ENCODE results near the gene ATG7. TPM values are rescaled to one million over a fixed set of nuclear protein-coding genes. Genes with fewer than 3 reads are reported as not detected.

ATG7 gene
- total RNA-seq, 2 experiments from 2014 or later: 31.0 to 33.1 TPM

GRCh38 chr3:11306817-11307589 is 34.8 kb downstream of the ATG7 start:
- Mint-ChIP-seq H3K27me3 (no peaks in the 10 kb centered on the region), H3K9me3 (no peaks in the 10 kb centered on the region), H3K4me3 (no peak overlapping the region), H3K36me3 (ENCODE audit: low read depth) (peaks cover 65% of the 10 kb centered on the region), H3K27ac (peak overlapping the region; percentile 28), H3K4me1 (ENCODE audit: low read depth) (peaks cover 28% of the 10 kb centered on the region)
- POLR2A ChIA-PET: interaction anchor here (0.7 to 1.4 kb wide), 6 partner anchors 9 to 537 kb away, joined by 3 to 4 read pairs (median 3); partner anchors contain the start of gene ATG7
- CTCF ChIA-PET: interaction anchor here (1.2 to 2.4 kb wide), 6 partner anchors 10 to 70 kb away, joined by 3 to 7 read pairs (median 4); partner anchors contain the start of gene ATG7
- intact Hi-C loops (cut with micrococcal nuclease): no loop called here
- DNase-seq (peak; percentile 57), ATAC-seq (peak; percentile 94)
- no peak for TF ChIP-seq CTCF (IDR thresholded peaks at IDR 0.05)

GRCh38 chr3:11307830-11308432 is 35.7 kb downstream of the ATG7 start:
- H3K27me3 Mint-ChIP-seq: no peaks in the 10 kb centered on the region
- ATAC-seq (no peak), DNase-seq (no peak)
- ChIA-PET CTCF (interaction anchor here (2.4 kb wide), 1 partner anchor 71 kb away, joined by 5 read pairs; no protein-coding TSS in a partner anchor), POLR2A (interaction anchor here (0.7 kb wide), 1 partner anchor 538 kb away, joined by 3 read pairs; no protein-coding TSS in a partner anchor)
- no peak overlapping the region for H3K27ac Mint-ChIP-seq
- TF ChIP-seq CTCF (IDR thresholded peaks at IDR 0.05): no peak
- intact Hi-C loops (cut with micrococcal nuclease): no loop called here
- peaks cover 28% of the 10 kb centered on the region for H3K4me1 Mint-ChIP-seq (ENCODE audit: low read depth)
- H3K9me3 Mint-ChIP-seq: no peaks in the 10 kb centered on the region
- H3K4me3 Mint-ChIP-seq: no peak overlapping the region
- peaks cover 63% of the 10 kb centered on the region for H3K36me3 Mint-ChIP-seq (ENCODE audit: low read depth)

- intact Hi-C loops (cut with micrococcal nuclease): no loop called here
- no peak overlapping the region for H3K27ac Mint-ChIP-seq
- ChIA-PET CTCF (no interaction called here), POLR2A (no interaction called here)
- TF ChIP-seq CTCF (IDR thresholded peaks at IDR 0.05): no peak
- H3K27me3 Mint-ChIP-seq: no peaks in the 10 kb centered on the region
- peaks cover 60% of the 10 kb centered on the region for H3K36me3 Mint-ChIP-seq (ENCODE audit: low read depth)
- no peak overlapping the region for H3K4me3 Mint-ChIP-seq
- ATAC-seq (no peak), DNase-seq (no peak)
- no peaks in the 10 kb centered on the region for H3K9me3 Mint-ChIP-seq
- peaks cover 22% of the 10 kb centered on the region for H3K4me1 Mint-ChIP-seq (ENCODE audit: low read depth)
Observed at GRCh38 chr3:11310258-11310657, 38.1 kb downstream of the ATG7 start.

GRCh38 chr3:11312166-11312565 is 40.0 kb downstream of the ATG7 start:
- ATAC-seq: no peak
- H3K27me3 Mint-ChIP-seq: no peaks in the 10 kb centered on the region

More at GRCh38 chr3:11312166-11312565, 40.0 kb downstream of the ATG7 start:
- Mint-ChIP-seq H3K4me3 (no peak overlapping the region), H3K36me3 (ENCODE audit: low read depth) (peaks cover 58% of the 10 kb centered on the region), H3K27ac (no peak overlapping the region), H3K4me1 (ENCODE audit: low read depth) (peaks cover 4% of the 10 kb centered on the region), H3K9me3 (no peaks in the 10 kb centered on the region)
- no peak for DNase-seq
- no peak for TF ChIP-seq CTCF (IDR thresholded peaks at IDR 0.05)
- ChIA-PET POLR2A (no interaction called here), CTCF (interaction anchor here (0.6 to 2.5 kb wide), 2 partner anchors 9 to 23 kb away, joined by 3 to 10 read pairs; no protein-coding TSS in a partner anchor)
- intact Hi-C loops (cut with micrococcal nuclease): no loop called here
